Body of pancreas (tissue), 4 donors: Measurements from ENCODE around the gene ENO2.

Source experiments
- CTCF ChIP-seq, 7 experiments: fragments of 450-650 bp in 4 of 7; fragments of 200-600 bp in 3 of 7; sonication (generic) in 3 of 7; IDR thresholded peaks; one replicate each; pipeline ENCODE4 v1.5.1; 2016 to 2019; ENCODE audit warnings: antibody characterized with exemption in 7 of 7
- POLR2A ChIP-seq, 3 donors: fragments of 450-650 bp; IDR thresholded peaks; one replicate each; pipeline ENCODE4 v1.6.1; 2016; ENCODE audit warnings: antibody characterized with exemption in 3 of 3, mild to moderate bottlenecking in 2 of 3

GRCh38 chr12:6950401-6950801 is 36.0 kb downstream of the ENO2 start:
- no peak for TF ChIP-seq CTCF (IDR thresholded peaks at IDR 0.05)
- no peak for TF ChIP-seq POLR2A (IDR thresholded peaks at IDR 0.05)
